Measurements from ENCODE around the gene RIPK3.

GRCh38 chr14:24362241-24362960 lies 22.6 kb upstream of the RIPK3 start:
- TF ChIP-seq CTCF (IDR thresholded peaks at IDR 0.05; ENCODE audit: poor library complexity) (no peak), EZH2 (IDR thresholded peaks at IDR 0.05; ENCODE audit: borderline replicate concordance) (no peak), EZH2phosphoT487 (IDR thresholded peaks at IDR 0.05; ENCODE audit: low read depth, severe bottlenecking, unreplicated experiment) (no peak)
